HG02885 (cell line): ENCODE measurements around the gene ARID3C.

Experiments used
- ATAC-seq: cut with Tn5 transposase; IDR thresholded peaks from one replicate; pipeline ENCODE4 v1.9.1; 2021; ENCODE audit warnings: mild to moderate bottlenecking; ENCODE audit not compliant: unreplicated experiment, poor library complexity

The ARID3C gene

DNA sequence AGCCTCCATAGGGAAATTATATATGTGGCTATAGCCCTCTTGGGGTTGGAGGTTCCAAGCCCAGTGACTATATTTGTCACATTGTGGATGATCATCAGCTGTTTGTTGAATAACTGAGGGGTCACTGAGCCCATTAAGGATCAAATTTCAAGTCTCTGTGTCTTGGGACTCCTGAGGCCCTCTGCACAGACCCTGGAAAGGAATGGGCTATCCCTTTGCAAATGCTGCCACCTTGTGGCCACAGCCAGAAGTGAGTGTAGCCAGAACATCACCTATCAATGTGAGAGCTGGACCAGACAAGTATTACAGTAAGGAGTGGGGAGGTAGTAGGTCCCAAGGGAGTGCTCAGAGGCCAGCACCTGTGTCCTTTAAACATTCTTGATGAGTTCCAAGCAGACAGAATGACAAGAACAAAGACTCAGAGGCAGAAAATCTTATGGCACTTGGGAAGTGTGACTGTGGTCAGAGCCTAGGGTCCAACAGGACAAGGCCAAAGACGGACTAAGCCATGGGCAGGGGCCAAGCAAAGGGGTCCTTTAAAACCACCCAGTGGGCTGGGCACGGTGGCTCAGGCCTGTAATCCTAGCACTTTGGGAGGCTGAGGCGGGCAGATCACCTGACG is 25.1 kb downstream of the ARID3C start:
- ATAC-seq, result peak; percentile 61

DNA sequence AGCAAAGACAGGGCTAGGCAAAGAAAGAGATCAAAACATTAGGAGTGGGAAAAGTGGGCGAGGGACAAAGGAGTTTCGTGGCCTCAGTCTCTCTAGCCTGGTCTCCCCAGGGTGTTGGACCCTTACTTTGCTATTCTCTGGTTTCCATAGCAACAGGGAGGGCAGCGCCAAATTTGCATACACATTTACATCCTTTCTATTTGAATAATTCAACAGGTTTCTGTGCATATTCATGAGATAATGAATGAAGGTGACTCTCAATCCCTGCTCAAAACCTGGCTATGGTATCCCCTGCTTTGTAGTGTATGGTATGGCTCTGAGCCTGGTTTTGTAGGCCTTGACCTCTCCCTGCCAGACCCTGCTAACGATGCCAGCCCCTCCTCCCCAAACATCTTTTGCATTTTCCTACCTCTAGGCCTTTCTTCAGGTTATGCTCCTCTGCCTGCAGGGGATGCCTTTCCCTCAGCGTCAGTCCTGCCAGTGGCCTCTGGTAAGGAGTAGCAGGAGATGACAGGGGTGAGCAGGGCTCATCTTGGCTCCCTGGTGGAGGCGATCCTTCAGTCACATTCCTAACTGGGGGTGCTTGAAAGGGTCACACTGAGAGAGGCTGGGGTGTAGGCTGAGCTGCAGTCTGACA is 26.8 kb downstream of the ARID3C start:
- no peak for ATAC-seq

DNA sequence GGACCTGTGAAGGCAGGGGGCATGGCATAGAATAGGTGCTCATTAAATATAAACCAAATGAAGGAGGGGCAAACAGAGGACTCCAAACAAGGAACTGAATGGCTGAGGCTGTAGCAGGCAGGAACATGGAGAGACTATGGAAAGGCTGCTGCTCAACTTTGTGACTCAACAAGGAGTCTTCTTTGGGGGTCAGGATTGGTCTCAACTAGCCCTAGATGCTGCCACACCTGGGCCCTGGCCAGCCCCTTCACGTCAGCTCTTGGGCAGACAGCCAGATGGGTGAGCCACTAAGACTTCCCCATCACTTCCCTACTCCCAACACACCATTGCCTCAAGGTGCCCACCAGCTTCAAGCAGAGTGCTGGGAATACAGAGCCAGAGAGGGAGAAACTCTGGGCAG is 28.0 kb downstream of the ARID3C start:
- ATAC-seq, result no peak

DNA sequence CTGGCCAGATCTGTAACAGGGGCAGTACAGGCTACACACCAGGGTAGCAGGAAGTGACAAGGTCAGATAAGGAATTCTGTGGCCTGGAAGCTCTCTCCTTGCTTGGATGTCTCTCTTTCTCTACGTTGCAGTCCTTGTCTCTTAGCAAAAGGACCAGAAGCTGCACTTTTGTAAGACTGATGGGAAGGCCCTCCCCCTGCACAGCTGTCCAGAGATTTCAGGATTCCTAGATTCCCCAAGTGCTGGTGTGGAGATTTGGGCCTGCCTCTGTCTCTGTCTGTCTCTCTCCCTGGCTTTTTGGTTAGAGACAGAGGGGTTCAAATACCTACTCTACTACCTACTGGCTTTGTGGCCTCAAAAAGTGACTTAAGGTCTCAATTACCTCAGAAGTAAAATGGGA is 29.3 kb downstream of the ARID3C start:
- no peak for ATAC-seq

DNA sequence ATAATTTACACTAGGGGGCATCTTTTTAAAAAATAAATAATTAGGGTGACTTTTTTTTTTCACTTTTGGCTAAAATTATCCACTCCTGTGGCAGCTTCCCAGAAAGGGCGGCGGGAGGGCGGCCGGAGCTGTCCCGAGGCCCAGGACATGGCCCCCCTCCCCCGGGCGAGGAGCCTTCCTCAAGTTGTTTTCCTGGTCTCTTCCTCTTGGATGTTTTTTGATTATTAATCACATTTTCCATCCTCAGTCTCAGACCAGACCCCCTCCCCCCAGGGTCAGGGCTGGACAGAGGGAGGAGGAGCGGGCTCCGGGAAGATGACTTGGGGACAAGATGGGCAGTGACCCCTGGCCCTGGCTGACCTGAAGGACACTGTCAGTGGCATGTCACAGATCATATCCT is 34.7 kb downstream of the ARID3C start:
- ATAC-seq, result no peak

DNA sequence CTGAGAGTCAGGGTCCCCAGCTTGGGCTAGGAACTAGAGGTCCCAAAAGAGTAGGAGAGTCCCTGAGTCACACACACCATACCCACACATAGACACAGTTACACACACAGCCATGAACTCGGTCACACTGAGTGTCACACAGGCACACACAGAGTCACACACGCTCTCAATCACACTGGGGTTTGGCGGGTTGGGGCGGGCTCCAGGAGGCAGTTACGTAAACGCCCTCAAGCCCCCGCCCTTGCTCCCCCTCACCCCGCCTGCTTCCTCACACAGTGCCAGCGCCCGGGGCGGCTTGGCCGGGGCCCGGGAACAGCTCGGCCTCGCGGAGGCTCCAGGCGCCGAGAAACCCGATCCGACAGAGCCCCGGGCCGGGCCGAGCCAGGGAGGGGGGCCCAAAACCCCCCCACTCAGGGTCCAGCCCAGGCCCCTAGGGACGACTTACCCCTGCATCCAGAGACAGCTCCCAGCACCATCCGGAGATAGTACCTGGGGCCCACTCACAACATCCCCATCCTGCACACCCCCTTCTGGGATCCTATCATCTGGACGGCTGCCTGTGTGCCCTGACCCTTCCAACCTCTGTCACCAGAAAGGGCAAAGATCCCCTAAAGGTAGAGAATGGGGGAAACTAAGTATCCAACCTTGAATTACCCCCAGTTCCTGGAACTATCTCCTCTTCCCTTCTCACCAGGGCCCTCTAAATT is 35.8 kb downstream of the ARID3C start:
- ATAC-seq, result no peak

DNA sequence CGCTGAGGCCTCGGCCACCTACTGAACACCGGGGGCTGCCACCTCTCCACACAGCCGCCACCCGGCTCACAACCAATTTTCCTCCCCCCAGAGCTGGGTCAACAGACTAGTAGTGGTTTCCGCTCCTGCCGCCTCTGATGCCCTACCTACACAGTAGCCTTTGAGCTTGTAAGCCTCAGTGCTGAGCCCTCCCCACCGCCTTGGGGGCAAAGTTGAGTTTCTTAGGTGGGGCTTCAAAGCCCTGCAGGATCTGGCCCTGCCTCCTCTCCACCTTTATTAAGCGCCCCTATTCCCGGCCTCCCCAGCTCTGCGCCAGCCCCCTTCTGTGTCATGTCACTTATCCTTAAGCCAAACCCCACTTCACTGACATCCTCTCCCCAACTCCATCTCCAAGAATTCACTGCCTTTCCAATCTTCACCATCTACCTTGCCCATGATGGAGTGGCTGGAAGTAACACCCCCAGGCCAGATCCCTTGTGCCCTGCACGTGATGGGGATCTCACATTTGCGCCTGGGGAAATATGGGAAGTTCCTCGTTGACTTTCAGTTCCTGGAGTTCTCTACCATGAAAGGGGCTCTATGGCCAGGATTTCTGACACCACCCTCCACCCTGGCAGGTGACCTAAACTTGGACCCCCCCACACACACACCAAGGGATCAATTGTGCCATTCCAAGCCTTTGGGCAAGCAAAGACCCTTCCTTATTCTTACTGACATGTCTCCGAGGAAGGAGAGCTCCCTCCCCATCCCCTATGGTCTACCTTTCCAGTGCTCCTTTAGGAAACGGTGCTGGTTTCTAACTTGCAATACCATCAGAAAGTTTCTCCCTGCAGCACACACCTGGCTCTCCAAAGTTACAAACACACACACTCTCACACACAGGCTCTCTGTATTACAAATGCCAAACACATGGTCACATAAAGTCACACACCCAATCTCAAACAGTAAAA is 36.7 kb downstream of the ARID3C start:
- no peak for ATAC-seq

DNA sequence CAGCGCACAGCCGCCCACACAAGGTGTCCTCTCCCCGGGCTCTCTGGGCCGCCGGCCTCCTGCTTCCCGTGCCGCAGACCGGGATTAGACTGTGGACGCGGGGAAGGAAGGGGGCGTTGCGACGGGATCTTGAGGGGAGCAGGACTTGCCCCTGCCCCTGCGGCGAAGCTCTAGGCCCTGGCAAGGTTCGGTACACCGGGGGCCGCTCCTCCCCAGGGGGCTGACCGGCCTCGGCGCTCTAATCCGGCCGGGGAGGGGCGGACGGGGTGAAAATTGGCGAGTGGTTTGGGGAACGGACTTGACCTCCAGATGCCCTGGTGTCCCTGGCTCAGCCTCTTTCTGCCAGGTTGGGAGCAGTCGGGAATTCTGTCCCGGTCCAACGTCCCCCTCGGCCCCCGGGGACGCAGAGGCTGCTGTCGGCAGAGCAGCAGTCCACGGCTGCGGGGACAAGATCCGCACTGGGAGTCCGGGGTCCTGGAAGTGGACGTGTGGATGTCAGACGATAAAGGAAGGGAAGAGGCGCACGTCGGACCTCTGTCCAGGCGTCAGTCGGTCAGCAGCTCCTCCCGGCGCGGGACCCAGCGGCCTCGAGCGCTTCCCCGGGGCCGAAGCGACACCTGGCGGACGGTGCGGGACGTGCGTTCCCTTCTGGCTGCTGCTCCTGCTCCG is 37.5 kb downstream of the ARID3C start:
- peak; percentile 80 for ATAC-seq

DNA sequence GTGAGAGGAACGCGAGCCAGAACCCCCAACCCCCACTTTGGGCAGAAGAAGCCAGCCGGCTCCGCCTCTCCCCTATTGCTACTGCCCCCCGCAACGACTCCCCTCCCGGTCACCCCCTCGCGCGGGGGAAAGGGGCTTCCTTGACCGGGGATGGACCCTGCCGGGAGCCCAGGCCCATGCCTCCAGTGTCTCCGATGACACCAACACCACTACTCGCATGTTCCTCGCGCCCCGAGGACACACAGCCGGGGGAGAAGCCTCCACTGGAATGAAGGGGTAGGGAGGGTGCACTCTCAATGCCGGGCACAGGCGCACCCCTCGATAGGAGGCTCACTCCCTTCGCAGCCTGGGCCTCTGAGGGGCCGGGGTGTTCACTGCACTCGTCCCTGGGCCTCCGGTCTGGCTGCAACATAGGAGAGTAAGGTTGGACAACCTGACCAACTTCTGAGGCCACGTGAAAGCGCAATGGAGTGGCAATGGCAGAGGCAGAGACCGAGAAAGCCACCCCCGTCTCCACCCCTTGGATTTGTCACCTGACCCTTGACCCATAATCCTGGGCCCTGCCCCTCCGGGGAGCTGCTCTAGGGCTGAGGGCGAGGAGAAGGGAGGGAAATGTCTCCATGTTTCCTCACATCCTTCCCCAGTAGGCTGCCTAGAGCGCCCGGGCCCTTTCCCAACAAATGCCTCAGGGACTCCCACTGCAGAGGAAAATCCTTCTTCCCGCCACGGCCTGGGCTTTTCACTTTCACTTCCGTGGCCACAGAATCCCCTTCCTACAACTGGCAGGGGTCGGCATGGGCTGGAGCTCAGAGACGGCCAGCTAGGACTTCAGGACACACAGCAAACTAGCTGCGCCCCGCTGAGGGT is 38.3 kb downstream of the ARID3C start:
- ATAC-seq, result no peak

DNA sequence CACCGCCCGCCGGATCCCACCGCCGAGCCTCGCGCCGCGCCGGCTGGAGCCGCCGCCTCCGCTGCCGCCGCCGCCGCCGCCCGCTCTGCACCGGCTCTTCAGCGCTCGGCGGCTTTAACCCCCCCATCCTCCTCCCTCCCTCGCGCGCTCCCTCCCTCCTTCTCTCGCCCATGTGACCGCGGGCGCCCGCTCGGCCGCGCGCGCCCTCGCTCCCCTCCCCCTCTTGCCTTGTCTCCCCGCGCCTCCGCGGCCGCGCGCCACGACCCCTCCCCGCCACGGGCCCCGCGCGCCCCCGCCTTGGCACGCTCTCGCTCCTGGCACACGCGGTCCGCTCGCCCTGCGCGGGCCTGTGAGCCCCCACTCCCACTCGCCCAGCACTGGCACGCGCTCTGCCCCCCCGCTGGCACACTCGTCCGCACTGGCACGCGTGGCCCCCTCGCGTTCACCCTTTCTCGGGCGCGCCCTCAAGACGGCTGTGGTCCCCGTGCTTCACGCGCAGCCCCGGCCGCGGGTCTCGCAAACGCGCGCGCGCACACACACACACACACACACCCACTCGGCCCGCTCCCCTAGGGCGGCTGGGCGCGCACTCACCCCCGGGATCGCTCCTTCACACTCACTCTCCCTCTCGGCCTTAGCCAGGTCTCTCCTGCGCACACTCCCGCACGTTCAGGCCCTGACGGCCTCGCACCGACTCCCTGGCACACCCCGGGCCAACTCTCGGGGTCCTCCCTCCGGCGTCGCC is 39.1 kb downstream of the ARID3C start, which contains the start of gene CNTFR:
Gene CNTFR, minus strand, starts transcription at position 89 of the 745 bp plus-strand sequence. CDS start 20,743 bp downstream, outside the sequence.
- no peak for ATAC-seq

DNA sequence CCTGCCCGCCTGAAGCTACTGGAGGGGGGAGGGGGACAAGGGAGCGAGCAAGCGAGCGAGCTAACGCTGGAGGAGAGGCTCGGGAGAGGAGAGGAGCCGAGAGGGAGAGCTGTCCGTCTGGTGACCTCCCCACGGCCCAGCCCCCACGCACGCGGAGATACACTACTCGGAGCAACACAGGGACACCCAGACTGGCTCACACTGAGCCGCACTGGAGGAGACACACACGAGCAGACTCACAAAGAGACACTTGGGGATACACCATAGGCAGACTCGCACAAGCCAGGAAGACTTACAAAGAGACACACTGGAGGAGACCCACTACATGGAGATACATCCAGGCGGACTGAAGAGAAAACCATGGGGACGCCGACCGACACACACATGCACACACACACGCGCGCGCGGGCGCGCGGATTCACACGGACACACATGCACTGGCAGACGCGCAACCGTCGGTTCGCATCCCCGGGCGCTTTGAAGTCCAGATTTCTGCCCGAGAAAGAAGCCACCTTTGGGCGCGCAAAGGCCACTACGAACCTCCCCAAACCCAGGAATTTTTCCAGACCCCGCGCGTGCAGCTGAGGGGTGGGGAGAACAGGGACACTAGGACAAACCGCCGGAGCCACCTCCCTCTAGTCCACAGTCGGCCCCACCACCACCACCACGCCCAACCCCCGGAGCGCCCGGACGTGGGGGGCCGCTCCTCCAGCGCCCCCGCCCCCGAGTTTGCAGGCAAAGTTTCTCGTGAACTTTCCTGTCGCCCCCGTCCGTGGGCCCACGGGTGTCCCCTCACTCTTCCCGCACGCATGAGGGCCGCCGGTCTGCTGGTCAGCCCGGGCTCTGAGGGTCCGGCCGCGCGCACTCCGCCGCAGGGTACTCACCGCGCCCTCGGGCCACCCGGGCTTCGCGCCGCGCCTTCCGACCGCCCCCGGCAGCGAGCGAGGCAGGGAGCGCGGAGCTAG is 39.9 kb downstream of the ARID3C start:
- ATAC-seq, result no peak

DNA sequence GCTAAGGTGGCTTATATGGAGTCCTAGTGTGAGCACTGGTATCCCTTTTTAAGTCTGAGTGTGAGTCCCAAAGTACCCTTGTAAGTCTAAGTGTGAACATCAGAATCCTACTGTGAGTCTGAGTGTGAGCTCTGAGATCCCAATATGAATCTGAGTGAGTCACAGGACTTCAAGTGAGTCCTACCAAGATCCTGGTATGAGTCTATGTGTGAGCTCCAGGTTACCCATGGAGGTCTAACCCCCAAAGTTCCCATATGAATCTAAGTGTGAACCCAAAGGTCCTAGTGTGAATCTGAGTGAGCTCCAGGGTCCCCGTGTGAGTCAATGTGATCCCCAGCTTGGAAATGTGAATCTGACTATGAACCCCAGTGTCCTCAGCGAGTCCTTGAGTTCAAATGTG is 41.6 kb downstream of the ARID3C start:
- ATAC-seq, result no peak

DNA sequence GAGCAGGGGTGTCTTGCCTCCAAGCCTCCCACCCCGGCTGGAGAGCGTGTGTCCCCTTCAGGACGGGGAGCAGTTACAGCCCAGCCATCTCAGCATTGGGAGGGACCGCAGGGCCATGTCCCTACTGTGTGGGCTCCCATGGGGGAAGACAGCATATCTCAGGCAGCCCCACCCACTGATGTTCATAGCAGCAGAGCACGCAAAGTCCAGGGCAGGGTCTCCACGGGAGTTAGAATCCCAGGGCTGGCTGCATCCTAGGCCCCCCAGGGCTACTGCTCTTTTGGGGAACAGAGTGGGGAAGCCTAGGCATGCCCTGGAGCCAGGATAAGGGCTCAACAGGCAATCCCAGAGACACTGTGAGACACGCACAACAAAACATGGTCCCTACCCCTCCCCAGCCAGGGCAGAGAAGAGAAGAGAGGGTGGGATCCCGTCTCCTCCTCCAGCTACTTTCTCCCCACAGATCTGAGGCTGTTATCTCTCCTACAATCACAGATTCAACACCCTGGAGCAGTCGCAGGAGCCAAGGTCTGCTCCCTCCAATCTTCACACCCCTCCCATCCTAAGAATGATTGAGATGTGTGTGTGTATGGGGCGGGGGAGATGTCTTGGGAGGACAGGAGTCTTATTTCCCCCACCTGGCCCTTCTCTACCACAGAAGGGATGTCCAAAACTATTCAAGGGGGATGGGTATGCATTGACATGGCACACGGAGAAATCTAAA is 42.8 kb downstream of the ARID3C start:
- ATAC-seq, result no peak

DNA sequence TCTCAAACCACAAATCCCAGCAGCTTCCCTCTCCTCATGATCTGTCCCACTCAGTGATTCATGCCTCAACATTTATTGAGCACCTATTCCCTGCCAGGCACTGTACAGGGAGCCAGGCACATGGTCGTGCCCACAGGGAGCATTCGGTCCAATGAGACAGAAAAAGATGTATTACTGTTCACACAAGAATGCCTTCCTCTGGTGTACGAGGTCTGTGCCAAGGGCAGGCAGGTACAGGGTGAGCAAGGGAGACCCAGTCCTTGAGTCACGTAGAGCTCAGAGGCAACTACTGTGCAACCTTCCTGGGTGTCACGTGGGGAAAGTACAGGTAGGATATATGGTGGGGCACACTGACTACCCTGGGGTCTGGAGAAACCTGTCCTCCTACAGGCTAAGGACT is 43.9 kb downstream of the ARID3C start:
- no peak for ATAC-seq

DNA sequence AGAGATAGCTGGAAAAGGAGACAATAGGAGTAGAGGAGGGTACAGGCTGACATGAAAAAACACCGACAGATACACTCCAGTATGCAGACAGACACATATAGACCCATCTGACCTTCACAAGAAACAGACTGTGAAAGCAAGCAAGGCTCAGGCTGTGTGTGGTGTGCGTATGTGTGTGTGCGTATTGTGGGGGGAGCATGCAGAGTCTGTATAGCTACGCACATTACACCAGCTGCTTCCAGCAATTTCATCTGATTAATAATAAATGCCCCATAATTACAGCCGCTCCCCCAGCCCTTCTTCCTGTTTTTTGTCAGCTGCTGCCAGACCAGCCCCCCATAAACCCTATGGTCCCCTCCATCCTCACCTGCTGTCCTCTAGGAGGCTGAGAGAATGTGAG is 46.1 kb downstream of the ARID3C start:
- no peak for ATAC-seq

DNA sequence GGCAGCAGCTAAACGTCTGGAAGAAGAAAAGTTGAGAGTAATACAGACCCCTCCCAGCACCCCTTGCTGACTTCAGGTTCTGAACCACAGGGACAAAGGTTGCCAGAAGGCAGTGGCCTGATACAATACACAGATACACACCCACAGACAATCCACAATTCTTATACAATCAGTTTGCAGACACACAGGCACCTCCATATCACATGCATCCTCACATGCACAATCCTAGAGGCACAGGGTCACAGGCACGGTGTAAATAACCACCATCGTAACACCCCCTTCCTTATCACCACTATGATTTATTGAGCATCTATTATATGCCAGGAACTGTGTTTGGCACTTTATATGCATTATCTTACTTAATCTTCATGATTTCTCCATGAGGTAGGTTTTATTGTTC is 47.5 kb downstream of the ARID3C start:
- no peak for ATAC-seq

DNA sequence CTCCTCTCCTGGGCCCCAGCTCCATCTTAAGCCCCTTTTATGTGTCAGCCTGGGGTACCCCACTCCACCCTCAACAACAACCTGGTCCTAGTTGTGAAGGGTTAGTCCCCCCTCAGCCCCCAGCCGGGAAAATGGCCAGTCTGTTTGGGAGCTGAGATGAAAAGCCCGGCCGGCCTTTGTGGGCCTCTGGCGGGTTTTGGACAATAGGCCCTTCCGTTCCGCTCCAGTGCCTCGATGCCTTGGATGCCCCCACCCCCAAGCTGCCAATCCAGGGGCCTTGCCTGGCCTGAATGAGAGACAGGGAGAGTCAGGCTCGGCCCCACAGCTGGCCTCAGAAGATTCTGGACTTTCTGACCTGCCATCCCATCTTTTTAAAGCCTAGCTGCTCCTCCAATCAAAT is 48.5 kb downstream of the ARID3C start:
- ATAC-seq, result no peak
